ENCODE data around the gene MCTP1.

Gene MCTP1

GRCh38 chr5:95274011-95274410 lies 10.9 kb downstream of the MCTP1 start:
- Mint-ChIP-seq H3K27me3 (peaks cover 27% of the 10 kb centered on the region), H3K4me3 (no peak overlapping the region), H3K4me1 (ENCODE audit: low read depth) (no peaks in the 10 kb centered on the region), H3K36me3 (ENCODE audit: low read depth) (no peaks in the 10 kb centered on the region), H3K27ac (no peak overlapping the region), H3K9me3 (no peaks in the 10 kb centered on the region)
- DNase-seq = no peak

GRCh38 chr5:95272316-95272929 lies 12.5 kb downstream of the MCTP1 start:
- peaks cover 17% of the 10 kb centered on the region for H3K27me3 Mint-ChIP-seq
- no peak overlapping the region for H3K4me3 Mint-ChIP-seq
- no peaks in the 10 kb centered on the region for H3K4me1 Mint-ChIP-seq (ENCODE audit: low read depth)
- no peak for DNase-seq
- no peaks in the 10 kb centered on the region for H3K36me3 Mint-ChIP-seq (ENCODE audit: low read depth)
- no peak overlapping the region for H3K27ac Mint-ChIP-seq
- no peaks in the 10 kb centered on the region for H3K9me3 Mint-ChIP-seq

GRCh38 chr5:95262933-95263660 lies 21.8 kb downstream of the MCTP1 start:
- Mint-ChIP-seq H3K36me3 (ENCODE audit: low read depth) (no peaks in the 10 kb centered on the region), H3K9me3 (no peaks in the 10 kb centered on the region), H3K27ac (no peak overlapping the region), H3K4me3 (no peak overlapping the region), H3K4me1 (ENCODE audit: low read depth) (no peaks in the 10 kb centered on the region), H3K27me3 (peaks cover 11% of the 10 kb centered on the region)
- DNase-seq = no peak

- no peak for DNase-seq
- no peak overlapping the region for H3K4me3 Mint-ChIP-seq
- no peaks in the 10 kb centered on the region for H3K4me1 Mint-ChIP-seq (ENCODE audit: low read depth)
- H3K27me3 Mint-ChIP-seq = peaks cover 11% of the 10 kb centered on the region
- no peaks in the 10 kb centered on the region for H3K36me3 Mint-ChIP-seq (ENCODE audit: low read depth)
- no peaks in the 10 kb centered on the region for H3K9me3 Mint-ChIP-seq
- no peak overlapping the region for H3K27ac Mint-ChIP-seq
Observed at GRCh38 chr5:95261437-95262175, 23.3 kb downstream of the MCTP1 start.

- H3K36me3 Mint-ChIP-seq (ENCODE audit: low read depth) = no peaks in the 10 kb centered on the region
- no peaks in the 10 kb centered on the region for H3K9me3 Mint-ChIP-seq
- H3K4me3 Mint-ChIP-seq = no peak overlapping the region
- DNase-seq = no peak
- H3K4me1 Mint-ChIP-seq (ENCODE audit: low read depth) = no peaks in the 10 kb centered on the region
- H3K27me3 Mint-ChIP-seq = peaks cover 2% of the 10 kb centered on the region
- H3K27ac Mint-ChIP-seq = no peak overlapping the region
Observed at GRCh38 chr5:95256991-95257390, 27.9 kb downstream of the MCTP1 start.

- Mint-ChIP-seq H3K9me3 (no peaks in the 10 kb centered on the region), H3K4me1 (ENCODE audit: low read depth) (no peaks in the 10 kb centered on the region), H3K27ac (no peak overlapping the region), H3K27me3 (peaks cover 2% of the 10 kb centered on the region), H3K4me3 (no peak overlapping the region), H3K36me3 (ENCODE audit: low read depth) (no peaks in the 10 kb centered on the region)
- no peak for DNase-seq
Observed at GRCh38 chr5:95256446-95256845, 28.4 kb downstream of the MCTP1 start.

- no peaks in the 10 kb centered on the region for H3K36me3 Mint-ChIP-seq (ENCODE audit: low read depth)
Observed at GRCh38 chr5:95252801-95253200, 32.1 kb downstream of the MCTP1 start.

GRCh38 chr5:95251185-95251584 lies 33.7 kb downstream of the MCTP1 start:
- H3K4me3 Mint-ChIP-seq = no peak overlapping the region
- no peaks in the 10 kb centered on the region for H3K36me3 Mint-ChIP-seq (ENCODE audit: low read depth)
- H3K4me1 Mint-ChIP-seq (ENCODE audit: low read depth) = no peaks in the 10 kb centered on the region
- no peak overlapping the region for H3K27ac Mint-ChIP-seq
- DNase-seq = no peak
- peaks cover 12% of the 10 kb centered on the region for H3K27me3 Mint-ChIP-seq
- no peaks in the 10 kb centered on the region for H3K9me3 Mint-ChIP-seq

More at GRCh38 chr5:95252801-95253200, 32.1 kb downstream of the MCTP1 start:
- no peak overlapping the region for H3K4me3 Mint-ChIP-seq
- DNase-seq = no peak
- H3K27ac Mint-ChIP-seq = no peak overlapping the region
- no peaks in the 10 kb centered on the region for H3K9me3 Mint-ChIP-seq
- no peaks in the 10 kb centered on the region for H3K4me1 Mint-ChIP-seq (ENCODE audit: low read depth)
- peaks cover 4% of the 10 kb centered on the region for H3K27me3 Mint-ChIP-seq

GRCh38 chr5:95244479-95244878 lies 40.4 kb downstream of the MCTP1 start:
- H3K4me1 Mint-ChIP-seq (ENCODE audit: low read depth) = peaks cover 7% of the 10 kb centered on the region
- DNase-seq = no peak
- no peaks in the 10 kb centered on the region for H3K9me3 Mint-ChIP-seq
- no peaks in the 10 kb centered on the region for H3K36me3 Mint-ChIP-seq (ENCODE audit: low read depth)
- H3K4me3 Mint-ChIP-seq = no peak overlapping the region
- peaks cover 11% of the 10 kb centered on the region for H3K27me3 Mint-ChIP-seq
- no peak overlapping the region for H3K27ac Mint-ChIP-seq

GRCh38 chr5:95241635-95242034 lies 43.3 kb downstream of the MCTP1 start:
- no peak for DNase-seq
- peaks cover 7% of the 10 kb centered on the region for H3K4me1 Mint-ChIP-seq (ENCODE audit: low read depth)
- H3K27ac Mint-ChIP-seq = no peak overlapping the region
- peaks cover 9% of the 10 kb centered on the region for H3K27me3 Mint-ChIP-seq
- no peak overlapping the region for H3K4me3 Mint-ChIP-seq
- H3K9me3 Mint-ChIP-seq = no peaks in the 10 kb centered on the region
- no peaks in the 10 kb centered on the region for H3K36me3 Mint-ChIP-seq (ENCODE audit: low read depth)

- peaks cover 9% of the 10 kb centered on the region for H3K27me3 Mint-ChIP-seq
- no peaks in the 10 kb centered on the region for H3K9me3 Mint-ChIP-seq
- no peak for DNase-seq
- H3K36me3 Mint-ChIP-seq (ENCODE audit: low read depth) = no peaks in the 10 kb centered on the region
- no peak overlapping the region for H3K4me3 Mint-ChIP-seq
- peaks cover 7% of the 10 kb centered on the region for H3K4me1 Mint-ChIP-seq (ENCODE audit: low read depth)
- H3K27ac Mint-ChIP-seq = no peak overlapping the region
Observed at GRCh38 chr5:95241161-95241560, 43.7 kb downstream of the MCTP1 start.

- H3K9me3 Mint-ChIP-seq = no peaks in the 10 kb centered on the region
- H3K27me3 Mint-ChIP-seq = peaks cover 9% of the 10 kb centered on the region
- H3K4me1 Mint-ChIP-seq (ENCODE audit: low read depth) = peaks cover 7% of the 10 kb centered on the region
- no peaks in the 10 kb centered on the region for H3K36me3 Mint-ChIP-seq (ENCODE audit: low read depth)
- no peak overlapping the region for H3K27ac Mint-ChIP-seq
- no peak for DNase-seq
- no peak overlapping the region for H3K4me3 Mint-ChIP-seq
Observed at GRCh38 chr5:95238560-95239325, 46.2 kb downstream of the MCTP1 start.

- H3K9me3 Mint-ChIP-seq = peaks cover 4% of the 10 kb centered on the region
- no peak for DNase-seq
- no peak overlapping the region for H3K27ac Mint-ChIP-seq
- peaks cover 7% of the 10 kb centered on the region for H3K4me1 Mint-ChIP-seq (ENCODE audit: low read depth)
- no peaks in the 10 kb centered on the region for H3K36me3 Mint-ChIP-seq (ENCODE audit: low read depth)
- H3K4me3 Mint-ChIP-seq = no peak overlapping the region
- peaks cover 9% of the 10 kb centered on the region for H3K27me3 Mint-ChIP-seq
Observed at GRCh38 chr5:95237324-95237723, 47.6 kb downstream of the MCTP1 start.

- no peak overlapping the region for H3K27ac Mint-ChIP-seq
- DNase-seq = no peak
- H3K36me3 Mint-ChIP-seq (ENCODE audit: low read depth) = no peaks in the 10 kb centered on the region
- peaks cover 4% of the 10 kb centered on the region for H3K9me3 Mint-ChIP-seq
- H3K4me3 Mint-ChIP-seq = no peak overlapping the region
- H3K4me1 Mint-ChIP-seq (ENCODE audit: low read depth) = no peaks in the 10 kb centered on the region
- peaks cover 9% of the 10 kb centered on the region for H3K27me3 Mint-ChIP-seq
Observed at GRCh38 chr5:95235439-95235982, 49.4 kb downstream of the MCTP1 start.
